ENCODE data around the gene DOK6. TPM values are rescaled to one million over a fixed set of nuclear protein-coding genes. Genes with fewer than 3 reads are reported as not detected.

Gene DOK6
- total RNA-seq, 4 donors from 2014 or later = 0.20 to 0.37 (median 0.30) TPM

- 32 to 35% methylated on average over 3 of the region's 3 CpGs for WGBS, 2 donors (ENCODE audit: low coverage in 1 of 2)
Observed at GRCh38 chr18:69622184-69622583, 221.5 kb downstream of the DOK6 start.

GRCh38 chr18:69622961-69623360, 222.3 kb downstream of the DOK6 start:
- TF ChIP-seq CTCF (IDR thresholded peaks at IDR 0.05) (no peak), EP300 (IDR thresholded peaks at IDR 0.05; ENCODE audit: low read depth) (no peak), POLR2AphosphoS5 (IDR thresholded peaks at IDR 0.05) (no peak)
- H3K36me3 ChIP-seq = no peaks in the 10 kb centered on the region
- H3K4me1 ChIP-seq = no peaks in the 10 kb centered on the region
- WGBS, 2 donors (ENCODE audit: low coverage in 1 of 2) = 60 to 91% methylated on average over 1 of the region's 1 CpG
- no peak overlapping the region for H3K27ac ChIP-seq
- no peak overlapping the region for H3K4me3 ChIP-seq
- no peaks in the 10 kb centered on the region for H3K9me3 ChIP-seq
- in situ Hi-C loops (cut with MboI; ENCODE audit: low pct_ligation_motif_present in 1 of 4, low pct_unique_long_range_greater_than_20kb in 1 of 4, low sequenced_read_pairs in 3 of 4) = no loop called here
- H3K27me3 ChIP-seq = no peaks in the 10 kb centered on the region
- intact Hi-C loops (cut with DNase I; ENCODE audit: low total_unique reads) = no loop called here
- no peak for DNase-seq

More at GRCh38 chr18:69622184-69622583, 221.5 kb downstream of the DOK6 start:
- no peaks in the 10 kb centered on the region for H3K36me3 ChIP-seq
- DNase-seq = no peak
- intact Hi-C loops (cut with DNase I; ENCODE audit: low total_unique reads) (no loop called here), in situ Hi-C loops (cut with MboI; ENCODE audit: low pct_ligation_motif_present in 1 of 4, low pct_unique_long_range_greater_than_20kb in 1 of 4, low sequenced_read_pairs in 3 of 4) (no loop called here)
- no peaks in the 10 kb centered on the region for H3K4me1 ChIP-seq
- no peak overlapping the region for H3K4me3 ChIP-seq
- TF ChIP-seq CTCF (IDR thresholded peaks at IDR 0.05) (no peak), POLR2AphosphoS5 (IDR thresholded peaks at IDR 0.05) (no peak), POLR2A (IDR thresholded peaks at IDR 0.05) (no peak), EP300 (IDR thresholded peaks at IDR 0.05; ENCODE audit: low read depth) (no peak)
- no peak overlapping the region for H3K27ac ChIP-seq
- no peaks in the 10 kb centered on the region for H3K27me3 ChIP-seq
- H3K9me3 ChIP-seq = no peaks in the 10 kb centered on the region

- Histone ChIP-seq H3K4me1 (no peaks in the 10 kb centered on the region), H3K36me3 (no peaks in the 10 kb centered on the region), H3K9me3 (no peaks in the 10 kb centered on the region), H3K27me3 (no peaks in the 10 kb centered on the region), H3K27ac (no peak overlapping the region), H3K4me3 (no peak overlapping the region)
- intact Hi-C loops (cut with DNase I; ENCODE audit: low total_unique reads) = no loop called here
- DNase-seq = no peak
- WGBS, 2 donors (ENCODE audit: low coverage in 1 of 2) = 64 to 83% methylated on average over 3 of the region's 3 CpGs
- TF ChIP-seq POLR2AphosphoS5 (IDR thresholded peaks at IDR 0.05) (no peak), CTCF (IDR thresholded peaks at IDR 0.05) (no peak), EP300 (IDR thresholded peaks at IDR 0.05; ENCODE audit: low read depth) (no peak), POLR2A (IDR thresholded peaks at IDR 0.05) (no peak)
- in situ Hi-C loops (cut with MboI; ENCODE audit: low pct_ligation_motif_present in 1 of 4, low pct_unique_long_range_greater_than_20kb in 1 of 4, low sequenced_read_pairs in 3 of 4) = no loop called here
Observed at GRCh38 chr18:69626171-69626570, 225.5 kb downstream of the DOK6 start.

GRCh38 chr18:69626643-69627242, 226.1 kb downstream of the DOK6 start:
- Histone ChIP-seq H3K9me3 (no peaks in the 10 kb centered on the region), H3K27ac (no peak overlapping the region), H3K27me3 (no peaks in the 10 kb centered on the region), H3K4me1 (no peaks in the 10 kb centered on the region), H3K4me3 (no peak overlapping the region), H3K36me3 (no peaks in the 10 kb centered on the region)
- no peak for DNase-seq
- TF ChIP-seq POLR2A (IDR thresholded peaks at IDR 0.05) (no peak), CTCF (IDR thresholded peaks at IDR 0.05) (no peak), POLR2AphosphoS5 (IDR thresholded peaks at IDR 0.05) (no peak), EP300 (IDR thresholded peaks at IDR 0.05; ENCODE audit: low read depth) (no peak)
- 74 to 92% methylated on average over 4 of the region's 4 CpGs for WGBS, 2 donors (ENCODE audit: low coverage in 1 of 2)
- in situ Hi-C loops (cut with MboI; ENCODE audit: low pct_ligation_motif_present in 1 of 4, low pct_unique_long_range_greater_than_20kb in 1 of 4, low sequenced_read_pairs in 3 of 4) = no loop called here
- intact Hi-C loops (cut with DNase I; ENCODE audit: low total_unique reads) = no loop called here

Measured in transverse colon (tissue), 4 donors.